GM13977 (cell line): ENCODE measurements around the gene AHRR.

Experiments
- DNase-seq: peaks from one replicate; pipeline ENCODE4 v3.0.0; 2012; ENCODE audit warnings: low spot score
- CTCF ChIP-seq: IDR thresholded peaks from 2 replicates; pipeline ENCODE4 v1.5.1; 2012; ENCODE audit warnings: mild to moderate bottlenecking, control low read depth; ENCODE audit not compliant: insufficient read depth; ENCODE audit errors: extremely low read depth, missing control alignments
- in situ Hi-C: fragments of 300-500 bp; cut with MboI; formaldehyde crosslinking; loops from one replicate; pipeline ENCODE4 v1.12.0; 2022; ENCODE audit warnings: low sequenced_read_pairs, low pct_unique_long_range_greater_than_20kb, mixed read lengths, inconsistent platforms; ENCODE audit not compliant: unreplicated experiment

The AHRR gene

DNA sequence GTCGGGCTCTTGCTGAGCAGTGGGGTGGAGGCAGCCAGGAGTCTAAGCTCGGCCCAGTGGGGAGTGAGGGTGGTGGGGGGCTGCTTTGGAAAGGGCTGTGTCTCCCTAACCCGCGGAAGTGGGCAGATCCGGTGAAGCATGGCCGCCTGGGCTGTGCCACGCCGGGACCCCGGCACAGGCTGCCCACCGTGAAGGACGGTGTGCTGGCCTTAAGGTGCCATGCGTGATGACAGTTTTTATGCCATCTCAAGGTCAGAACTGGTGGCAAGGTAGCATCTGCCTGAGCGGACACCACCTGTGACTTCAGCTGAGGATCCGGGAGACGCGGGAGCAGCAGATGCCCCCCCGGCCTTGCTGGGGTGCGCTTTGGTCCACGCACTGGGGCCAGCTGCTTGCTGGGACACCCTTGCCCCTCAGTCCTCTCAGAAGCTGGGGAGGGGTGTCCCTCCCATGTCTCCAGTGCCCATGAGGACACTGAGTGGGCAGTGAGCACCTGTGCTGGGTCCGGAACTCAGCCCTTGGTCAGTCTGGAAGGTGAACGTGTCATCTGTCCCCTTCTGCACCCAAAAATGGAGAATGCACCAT lies 53.9 kb downstream of the AHRR start:
- TF ChIP-seq CTCF = no peak
- in situ Hi-C loops = no loop called here
- no peak for DNase-seq

DNA sequence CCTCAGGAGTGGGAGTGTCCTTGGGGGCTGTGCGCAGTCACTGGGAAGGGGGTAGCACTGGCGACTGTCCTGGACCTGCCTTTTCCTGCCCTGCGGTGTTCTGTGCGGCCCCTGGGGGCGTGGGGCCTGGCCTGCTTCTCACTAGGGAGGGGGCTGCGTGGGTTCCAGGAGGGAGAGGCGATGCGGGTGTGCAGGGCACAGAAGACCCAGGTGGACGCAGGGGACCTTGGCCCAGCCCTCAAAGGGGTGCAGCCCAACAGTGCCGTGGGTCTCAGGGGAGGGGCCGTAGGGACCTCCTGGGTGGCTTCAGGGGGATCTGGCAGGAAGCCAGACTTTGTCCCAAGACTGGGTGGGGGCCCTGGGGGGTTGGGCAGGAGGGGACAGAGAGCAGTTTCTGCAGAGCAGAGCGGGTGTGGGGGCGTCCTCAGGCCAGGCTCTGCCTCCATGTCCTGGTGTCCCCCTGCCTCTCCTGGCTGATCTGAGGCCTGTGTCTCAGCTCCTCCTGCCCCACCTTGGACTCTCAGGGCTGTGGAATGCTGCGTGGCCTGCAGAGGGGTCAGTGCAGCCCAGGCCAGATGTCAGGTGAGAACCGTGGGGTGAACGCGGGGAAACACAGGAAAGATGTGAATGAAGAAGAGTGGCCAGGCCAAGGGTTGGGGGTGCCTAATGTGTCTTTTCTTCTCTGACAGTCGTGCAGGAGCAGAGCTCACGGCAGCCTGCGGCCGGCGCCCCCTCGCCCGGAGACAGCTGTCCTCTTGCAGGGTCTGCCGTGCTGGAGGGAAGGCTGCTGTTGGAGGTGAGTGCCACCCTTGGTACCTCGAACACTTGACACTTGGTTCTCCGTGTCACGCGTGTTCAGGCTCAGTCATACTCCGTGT lies 54.6 kb downstream of the AHRR start:
- in situ Hi-C loops = no loop called here
- DNase-seq = no peak
- TF ChIP-seq CTCF = no peak

DNA sequence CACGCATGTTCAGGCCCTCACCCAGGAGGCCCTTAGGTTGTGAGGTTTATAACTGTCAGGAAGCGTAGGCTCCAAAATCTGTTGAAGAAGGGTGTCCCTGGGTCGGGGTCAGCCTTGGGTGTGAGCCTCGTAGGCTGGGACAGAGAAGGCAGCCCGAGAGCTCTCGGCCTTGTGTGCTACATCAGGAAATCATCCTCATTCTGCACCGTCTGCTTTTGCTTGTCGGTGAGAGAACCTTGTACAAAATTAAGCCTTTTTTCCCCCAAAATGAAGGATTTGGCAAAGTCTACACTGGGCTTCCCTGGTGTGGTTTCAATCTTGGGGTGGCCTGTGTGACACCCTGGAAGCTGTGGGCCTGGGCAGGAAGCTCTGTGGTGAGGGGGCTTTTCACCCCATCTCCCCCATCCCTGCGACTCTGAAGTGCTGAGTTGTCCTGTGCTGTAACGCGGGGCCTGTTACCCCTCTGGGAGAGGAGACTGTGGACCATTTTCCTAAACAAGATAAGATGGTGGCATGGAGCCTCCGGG lies 55.3 kb downstream of the AHRR start:
- in situ Hi-C loops = no loop called here
- no peak for TF ChIP-seq CTCF
- DNase-seq = no peak

DNA sequence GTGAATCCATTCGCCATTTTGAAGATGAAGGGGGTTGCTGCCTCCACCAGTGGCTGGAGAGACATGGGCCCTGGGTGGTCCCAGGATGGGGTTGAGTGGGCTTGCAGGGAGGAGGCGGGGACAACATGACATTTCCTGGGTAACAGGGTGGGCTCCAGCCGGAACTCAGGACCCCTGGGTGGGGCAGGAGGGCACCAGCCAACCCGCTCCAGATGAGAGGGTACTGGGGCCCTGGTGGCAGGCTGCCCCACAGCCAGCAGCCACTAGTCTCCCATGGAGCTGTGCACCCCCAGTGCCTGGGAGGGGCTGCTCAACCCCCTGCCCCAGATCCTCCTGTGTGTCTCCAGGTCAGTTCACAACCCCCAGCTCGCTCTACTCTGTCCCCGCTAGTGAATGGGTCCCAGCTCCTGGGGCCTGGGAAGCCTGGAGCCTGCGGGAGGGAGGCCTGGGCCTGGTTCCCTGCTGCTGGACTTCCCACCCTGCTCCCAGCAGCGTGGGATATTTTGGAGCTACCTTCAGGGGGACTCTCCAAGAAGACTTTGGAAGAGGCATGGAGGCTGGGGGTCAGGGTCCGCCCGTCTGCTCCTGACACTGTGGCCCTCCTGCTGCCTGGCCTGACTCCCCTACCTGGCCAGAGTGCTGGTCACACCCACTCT lies 55.9 kb downstream of the AHRR start:
- no peak for DNase-seq
- no peak for TF ChIP-seq CTCF
- in situ Hi-C loops = no loop called here

DNA sequence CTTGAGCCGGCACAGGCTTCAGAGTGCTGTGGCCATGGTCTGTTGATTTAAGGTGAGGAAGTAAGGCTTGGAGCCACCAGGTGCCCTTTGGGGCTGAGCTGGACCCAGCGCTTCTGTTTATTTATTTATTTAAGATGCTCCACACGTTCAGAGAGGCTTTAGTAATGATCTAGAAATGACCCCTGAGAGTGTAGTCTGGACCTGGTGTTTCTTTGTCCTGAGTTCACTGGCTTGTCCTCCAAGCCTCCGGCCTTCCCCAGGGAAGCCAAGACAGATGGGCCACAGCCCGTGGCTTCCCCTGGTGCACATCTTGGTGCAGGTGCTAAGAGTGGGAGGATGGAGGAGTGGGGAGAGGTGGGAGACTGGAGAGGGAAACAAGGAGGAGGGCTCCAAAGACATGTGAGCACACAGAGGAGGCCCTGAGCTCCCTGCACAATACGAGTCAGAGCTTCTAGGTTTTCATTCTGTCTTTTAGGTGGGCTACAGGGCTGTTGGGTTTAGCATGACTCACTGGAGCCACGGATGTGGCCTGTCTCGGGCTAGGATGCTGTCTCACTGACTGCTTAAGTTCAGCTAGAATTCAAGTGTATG lies 56.9 kb downstream of the AHRR start:
- in situ Hi-C loops = no loop called here
- TF ChIP-seq CTCF = no peak
- DNase-seq = no peak

DNA sequence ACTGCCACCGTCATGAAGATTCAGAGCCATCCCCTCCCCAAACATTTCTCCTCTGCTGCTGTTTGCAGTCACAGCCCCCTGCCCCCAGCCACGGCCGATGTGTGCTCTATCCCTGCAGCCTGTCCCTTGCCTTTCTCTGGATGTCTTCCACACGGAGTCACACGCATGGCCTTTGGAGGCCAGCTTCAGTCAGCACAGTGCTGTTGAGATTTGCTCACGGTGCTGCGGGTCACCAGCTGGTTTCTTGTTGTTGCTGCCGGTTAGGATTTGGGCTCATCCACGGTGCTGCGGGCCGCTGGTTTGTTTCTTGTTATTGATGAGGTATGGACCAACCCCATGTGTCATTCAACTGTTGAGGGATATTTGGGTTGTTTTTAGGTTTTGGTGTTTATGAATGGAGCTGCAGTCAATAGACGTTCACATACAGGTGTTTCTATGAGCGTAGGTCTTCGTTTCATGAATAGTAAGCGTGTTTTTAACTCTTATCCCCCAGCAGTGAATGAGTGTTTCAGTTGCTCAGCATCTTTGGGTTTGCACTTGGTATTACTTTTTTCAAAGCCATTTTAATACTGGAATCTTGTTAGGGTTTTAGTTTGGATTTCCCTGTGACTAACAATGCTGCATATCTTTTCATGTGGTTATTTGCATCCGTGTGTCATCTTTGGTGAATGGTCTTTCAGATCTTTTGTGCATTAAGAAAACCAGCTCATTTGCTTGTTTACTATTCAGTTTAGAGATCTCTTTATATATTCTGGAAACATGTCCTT lies 57.6 kb downstream of the AHRR start:
- DNase-seq = no peak
- in situ Hi-C loops = no loop called here
- no peak for TF ChIP-seq CTCF
